Measurements from ENCODE around the gene INSC.
A peak's percentile ranks its signal among the peaks of the same experiment; 100 is the strongest.

INSC gene

GRCh38 chr11:15248749-15249148, 134.0 kb downstream of the INSC start:
- no peak for TF ChIP-seq CTCF (IDR thresholded peaks at IDR 0.05; ENCODE audit: low read depth, low read length)
- DNase-seq (ENCODE audit: extremely low read depth, low read depth) = no peak

GRCh38 chr11:15258433-15259165, 143.9 kb downstream of the INSC start:
- DNase-seq (ENCODE audit: extremely low read depth, low read depth) = no peak
- no peak; the same call in 1 of the 2 replicates for TF ChIP-seq CTCF (IDR thresholded peaks at IDR 0.05; ENCODE audit: low read depth, low read length)

GRCh38 chr11:15266999-15267398, 152.3 kb downstream of the INSC start:
- no peak for TF ChIP-seq CTCF (IDR thresholded peaks at IDR 0.05; ENCODE audit: low read depth, low read length)
- DNase-seq (ENCODE audit: extremely low read depth, low read depth) = no peak

GRCh38 chr11:15268598-15268997, 153.9 kb downstream of the INSC start:
- DNase-seq (ENCODE audit: extremely low read depth, low read depth) = no peak
- no peak for TF ChIP-seq CTCF (IDR thresholded peaks at IDR 0.05; ENCODE audit: low read depth, low read length)

GRCh38 chr11:15275141-15275540, 160.4 kb downstream of the INSC start:
- no peak for DNase-seq (ENCODE audit: extremely low read depth, low read depth)
- no peak for TF ChIP-seq CTCF (IDR thresholded peaks at IDR 0.05; ENCODE audit: low read depth, low read length)

GRCh38 chr11:15276621-15277020, 161.9 kb downstream of the INSC start:
- no peak for DNase-seq (ENCODE audit: extremely low read depth, low read depth)

More at GRCh38 chr11:15276621-15277020, 161.9 kb downstream of the INSC start:
- peak; percentile 2 for TF ChIP-seq CTCF (IDR thresholded peaks at IDR 0.05; ENCODE audit: low read depth, low read length)
